ENCODE measurements around the gene ADGRV1.

- no peak for TF ChIP-seq CTCF (conservative IDR thresholded peaks at IDR 0.05; ENCODE audit: low read length)
- TF ChIP-seq EZH2phosphoT487 (IDR thresholded peaks at IDR 0.05; ENCODE audit: borderline replicate concordance): no peak
Measured at GRCh38 chr5:91042936-91043255, 484.3 kb downstream of the ADGRV1 start.

Measured in Loucy (cell line).